ENCODE results near the gene CACNA1D.

CACNA1D gene

DNA sequence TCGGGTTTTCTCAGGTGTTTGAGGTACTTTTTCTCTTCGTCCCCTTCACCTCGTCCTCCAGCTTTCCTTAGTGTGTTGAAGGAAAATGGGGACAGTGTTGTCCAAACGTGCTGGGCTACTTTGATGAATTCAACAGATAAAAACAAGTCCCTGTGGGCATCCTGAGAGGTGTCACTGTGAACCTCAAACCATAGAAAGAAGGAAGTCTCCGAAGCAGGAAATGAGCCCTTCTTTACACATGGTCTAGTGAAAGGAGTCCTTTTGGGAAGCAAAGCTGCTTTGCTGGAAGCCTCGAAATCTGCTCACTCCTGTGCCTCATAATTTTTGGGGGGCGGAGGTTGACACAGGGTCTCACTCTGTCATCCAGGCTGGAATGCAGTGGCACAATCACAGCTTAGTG lies 362.6 kb downstream of the CACNA1D start:
- Histone ChIP-seq H3K4me1 (ENCODE audit: control insufficient read depth in 2 of 2, insufficient read depth in 1 of 2, low read depth in 1 of 2, low read length in 2 of 2) (no peaks in the 10 kb centered on the region), H4K8ac (ENCODE audit: low read depth, low read length) (no peak overlapping the region), H2AFZ (ENCODE audit: low read length) (no peak overlapping the region), H3K18ac (ENCODE audit: low read length) (no peak overlapping the region), H3K27me3 (ENCODE audit: control insufficient read depth in 3 of 3, insufficient read depth in 3 of 3, low read depth in 1 of 3, low read length in 3 of 3) (no peaks in the 10 kb centered on the region), H3K4me3 (ENCODE audit: low read length in 2 of 2) (no peak overlapping the region), H4K91ac (ENCODE audit: low read depth, low read length, poor library complexity) (no peak overlapping the region), H2BK15ac (ENCODE audit: low read length) (no peak overlapping the region), H3K36me3 (replicated peaks in 1 of 2; ENCODE audit: control insufficient read depth in 2 of 2, insufficient read depth in 2 of 2, low read length in 2 of 2) (peaks cover 3 to 60% of the 10 kb centered on the region in 2 donors), H2BK120ac (ENCODE audit: low read depth, low read length) (no peak overlapping the region), H2BK5ac (ENCODE audit: low read length) (no peak overlapping the region), H3K14ac (ENCODE audit: low read length) (no peak overlapping the region), H3K9ac (ENCODE audit: low read depth, low read length, poor library complexity) (no peak overlapping the region), H2AK5ac (ENCODE audit: low read depth, low read length) (no peak overlapping the region), H3K27ac (replicated peaks; ENCODE audit: low read length) (no peak overlapping the region), H3K23ac (ENCODE audit: low read depth, low read length, poor library complexity) (no peak overlapping the region), H3K4me2 (ENCODE audit: insufficient read depth, low read length, poor library complexity, severe bottlenecking) (no peak overlapping the region), H3K79me1 (ENCODE audit: low read depth, low read length) (no peaks in the 10 kb centered on the region), H2BK12ac (ENCODE audit: low read length) (no peak overlapping the region), H3K4ac (ENCODE audit: low read length) (no peak overlapping the region), H3K9me3 (replicated peaks in 1 of 2; ENCODE audit: control insufficient read depth in 2 of 2, insufficient read depth in 1 of 2, low read depth in 1 of 2, low read length in 2 of 2) (no peaks in the 10 kb centered on the region)
- no peak for DNase-seq (ENCODE audit: low spot score)
- WGBS, 2 donors (ENCODE audit: extremely low coverage in 2 of 2, insufficient read length in 2 of 2, insufficient replicate concordance in 1 of 2), result no CpG with 5 or more reads among the region's 7 CpGs

GRCh38 chr3:53858096-53858741 lies 363.8 kb downstream of the CACNA1D start:
- no peak overlapping the region for H3K27ac ChIP-seq (replicated peaks; ENCODE audit: low read length)
- no peak overlapping the region for H3K4ac ChIP-seq (ENCODE audit: low read length)
- no peak overlapping the region for H2BK15ac ChIP-seq (ENCODE audit: low read length)
- H3K4me3 ChIP-seq (ENCODE audit: low read length in 2 of 2), result no peak overlapping the region
- peaks cover 3 to 69% of the 10 kb centered on the region in 2 donors for H3K36me3 ChIP-seq (replicated peaks in 1 of 2; ENCODE audit: control insufficient read depth in 2 of 2, insufficient read depth in 2 of 2, low read length in 2 of 2)
- H3K14ac ChIP-seq (ENCODE audit: low read length), result no peak overlapping the region
- no peak overlapping the region for H2BK12ac ChIP-seq (ENCODE audit: low read length)
- H3K4me2 ChIP-seq (ENCODE audit: insufficient read depth, low read length, poor library complexity, severe bottlenecking), result no peak overlapping the region
- H2BK120ac ChIP-seq (ENCODE audit: low read depth, low read length), result no peak overlapping the region
- no peak overlapping the region for H3K9ac ChIP-seq (ENCODE audit: low read depth, low read length, poor library complexity)
- no peaks in the 10 kb centered on the region for H3K9me3 ChIP-seq (replicated peaks in 1 of 2; ENCODE audit: control insufficient read depth in 2 of 2, insufficient read depth in 1 of 2, low read depth in 1 of 2, low read length in 2 of 2)
- no CpG with 5 or more reads among the region's 7 CpGs for WGBS, 2 donors (ENCODE audit: extremely low coverage in 2 of 2, insufficient read length in 2 of 2, insufficient replicate concordance in 1 of 2)
- H2AFZ ChIP-seq (ENCODE audit: low read length), result no peak overlapping the region
- no peak overlapping the region for H4K91ac ChIP-seq (ENCODE audit: low read depth, low read length, poor library complexity)
- no peaks in the 10 kb centered on the region for H3K79me1 ChIP-seq (ENCODE audit: low read depth, low read length)
- no peak for DNase-seq (ENCODE audit: low spot score)
- no peaks in the 10 kb centered on the region for H3K4me1 ChIP-seq (ENCODE audit: control insufficient read depth in 2 of 2, insufficient read depth in 1 of 2, low read depth in 1 of 2, low read length in 2 of 2)
- no peak overlapping the region for H3K18ac ChIP-seq (ENCODE audit: low read length)
- no peak overlapping the region for H4K8ac ChIP-seq (ENCODE audit: low read depth, low read length)
- no peak overlapping the region for H2AK5ac ChIP-seq (ENCODE audit: low read depth, low read length)
- no peaks in the 10 kb centered on the region for H3K27me3 ChIP-seq (ENCODE audit: control insufficient read depth in 3 of 3, insufficient read depth in 3 of 3, low read depth in 1 of 3, low read length in 3 of 3)
- no peak overlapping the region for H2BK5ac ChIP-seq (ENCODE audit: low read length)
- H3K23ac ChIP-seq (ENCODE audit: low read depth, low read length, poor library complexity), result no peak overlapping the region

DNA sequence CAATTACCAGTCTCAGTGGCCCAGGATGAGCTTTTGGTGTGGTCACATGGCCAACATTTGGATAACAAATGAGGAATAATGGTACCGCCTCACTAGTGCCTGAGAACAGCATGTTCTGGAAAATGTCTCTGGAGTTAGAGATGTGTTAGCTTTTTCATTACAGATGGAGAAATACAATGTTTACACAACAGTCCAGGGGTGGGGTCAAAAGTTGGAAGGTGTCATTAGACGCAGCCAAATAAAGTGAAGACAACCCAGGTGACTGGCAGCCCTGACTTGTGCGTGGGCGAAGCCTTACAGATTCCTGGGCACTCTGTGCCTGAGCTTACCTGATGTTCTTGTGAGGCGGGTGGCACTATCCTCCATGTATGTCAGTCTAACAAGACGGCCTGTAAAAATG lies 364.8 kb downstream of the CACNA1D start:
- no peak overlapping the region for H3K27ac ChIP-seq (replicated peaks; ENCODE audit: low read length)
- no peak overlapping the region for H3K4me3 ChIP-seq (ENCODE audit: low read length in 2 of 2)
- no peak for DNase-seq (ENCODE audit: low spot score)
- H2BK15ac ChIP-seq (ENCODE audit: low read length), result no peak overlapping the region
- H3K18ac ChIP-seq (ENCODE audit: low read length), result no peak overlapping the region
- no peaks in the 10 kb centered on the region for H3K79me1 ChIP-seq (ENCODE audit: low read depth, low read length)
- H2AK5ac ChIP-seq (ENCODE audit: low read depth, low read length), result no peak overlapping the region
- H3K4ac ChIP-seq (ENCODE audit: low read length), result no peak overlapping the region
- no peak overlapping the region for H3K9ac ChIP-seq (ENCODE audit: low read depth, low read length, poor library complexity)
- no CpG with 5 or more reads among the region's 6 CpGs for WGBS, 2 donors (ENCODE audit: extremely low coverage in 2 of 2, insufficient read length in 2 of 2, insufficient replicate concordance in 1 of 2)
- H2BK12ac ChIP-seq (ENCODE audit: low read length), result no peak overlapping the region
- no peak overlapping the region for H4K8ac ChIP-seq (ENCODE audit: low read depth, low read length)
- no peaks in the 10 kb centered on the region for H3K9me3 ChIP-seq (replicated peaks in 1 of 2; ENCODE audit: control insufficient read depth in 2 of 2, insufficient read depth in 1 of 2, low read depth in 1 of 2, low read length in 2 of 2)
- H2BK120ac ChIP-seq (ENCODE audit: low read depth, low read length), result no peak overlapping the region
- H2BK5ac ChIP-seq (ENCODE audit: low read length), result no peak overlapping the region
- H3K36me3 ChIP-seq (replicated peaks in 1 of 2; ENCODE audit: control insufficient read depth in 2 of 2, insufficient read depth in 2 of 2, low read length in 2 of 2), result peaks cover 3 to 73% of the 10 kb centered on the region in 2 donors
- H3K23ac ChIP-seq (ENCODE audit: low read depth, low read length, poor library complexity), result no peak overlapping the region
- no peak overlapping the region for H3K4me2 ChIP-seq (ENCODE audit: insufficient read depth, low read length, poor library complexity, severe bottlenecking)
- H4K91ac ChIP-seq (ENCODE audit: low read depth, low read length, poor library complexity), result no peak overlapping the region
- H2AFZ ChIP-seq (ENCODE audit: low read length), result no peak overlapping the region
- no peak overlapping the region for H3K14ac ChIP-seq (ENCODE audit: low read length)
- H3K4me1 ChIP-seq (ENCODE audit: control insufficient read depth in 2 of 2, insufficient read depth in 1 of 2, low read depth in 1 of 2, low read length in 2 of 2), result no peaks in the 10 kb centered on the region
- H3K27me3 ChIP-seq (ENCODE audit: control insufficient read depth in 3 of 3, insufficient read depth in 3 of 3, low read depth in 1 of 3, low read length in 3 of 3), result no peaks in the 10 kb centered on the region

DNA sequence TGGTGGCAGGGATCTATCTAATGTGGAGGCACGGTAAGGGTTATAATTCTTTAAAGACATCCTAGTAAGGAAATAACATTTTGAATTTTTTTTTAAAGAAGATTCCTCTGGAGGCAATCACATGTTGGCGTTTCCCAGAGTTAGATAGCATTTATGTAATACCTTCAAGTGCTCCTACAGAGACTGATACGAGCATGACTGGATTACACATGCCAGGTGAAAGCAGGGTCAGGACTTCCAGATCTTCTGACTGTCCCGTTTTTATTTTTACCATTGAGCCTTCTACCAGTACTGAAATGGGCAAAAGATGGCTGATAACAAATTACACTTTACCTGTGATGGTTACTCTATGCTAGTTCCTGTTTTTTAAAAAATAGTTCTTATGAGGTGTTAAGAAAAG lies 365.8 kb downstream of the CACNA1D start:
- H3K14ac ChIP-seq (ENCODE audit: low read length), result no peak overlapping the region
- no peaks in the 10 kb centered on the region for H3K27me3 ChIP-seq (ENCODE audit: control insufficient read depth in 3 of 3, insufficient read depth in 3 of 3, low read depth in 1 of 3, low read length in 3 of 3)
- H2BK12ac ChIP-seq (ENCODE audit: low read length), result no peak overlapping the region
- no peak overlapping the region for H3K4ac ChIP-seq (ENCODE audit: low read length)
- H2AK5ac ChIP-seq (ENCODE audit: low read depth, low read length), result no peak overlapping the region
- no peaks in the 10 kb centered on the region for H3K4me1 ChIP-seq (ENCODE audit: control insufficient read depth in 2 of 2, insufficient read depth in 1 of 2, low read depth in 1 of 2, low read length in 2 of 2)
- H2BK120ac ChIP-seq (ENCODE audit: low read depth, low read length), result no peak overlapping the region
- H2BK15ac ChIP-seq (ENCODE audit: low read length), result no peak overlapping the region
- H3K36me3 ChIP-seq (replicated peaks in 1 of 2; ENCODE audit: control insufficient read depth in 2 of 2, insufficient read depth in 2 of 2, low read length in 2 of 2), result peaks cover 9 to 79% of the 10 kb centered on the region in 2 donors
- H4K91ac ChIP-seq (ENCODE audit: low read depth, low read length, poor library complexity), result no peak overlapping the region
- no peak overlapping the region for H3K18ac ChIP-seq (ENCODE audit: low read length)
- H2AFZ ChIP-seq (ENCODE audit: low read length), result no peak overlapping the region
- no peak overlapping the region for H3K9ac ChIP-seq (ENCODE audit: low read depth, low read length, poor library complexity)
- no peak overlapping the region for H3K4me3 ChIP-seq (ENCODE audit: low read length in 2 of 2)
- no peak overlapping the region for H3K27ac ChIP-seq (replicated peaks; ENCODE audit: low read length)
- no peaks in the 10 kb centered on the region for H3K9me3 ChIP-seq (replicated peaks in 1 of 2; ENCODE audit: control insufficient read depth in 2 of 2, insufficient read depth in 1 of 2, low read depth in 1 of 2, low read length in 2 of 2)
- H4K8ac ChIP-seq (ENCODE audit: low read depth, low read length), result no peak overlapping the region
- H3K4me2 ChIP-seq (ENCODE audit: insufficient read depth, low read length, poor library complexity, severe bottlenecking), result no peak overlapping the region
- no peak overlapping the region for H3K23ac ChIP-seq (ENCODE audit: low read depth, low read length, poor library complexity)
- no CpG with 5 or more reads among the region's 4 CpGs for WGBS, 2 donors (ENCODE audit: extremely low coverage in 2 of 2, insufficient read length in 2 of 2, insufficient replicate concordance in 1 of 2)
- no peak for DNase-seq (ENCODE audit: low spot score)
- H2BK5ac ChIP-seq (ENCODE audit: low read length), result no peak overlapping the region
- H3K79me1 ChIP-seq (ENCODE audit: low read depth, low read length), result no peaks in the 10 kb centered on the region

Measured in neuronal stem cell (in vitro differentiated cells).